Astrocyte (in vitro differentiated cells and primary cell): ENCODE data around the gene NUTM2B.
"Not testable (repeated sequence)": the region's sequence is repeated elsewhere in the genome, so short reads cannot be mapped to it uniquely, and the experiment has no call there.

ENCODE experiments used
- EZH2 ChIP-seq: IDR thresholded peaks from 2 replicates; pipeline ENCODE4 v1.6.1; 2012; ENCODE audit warnings: mild to moderate bottlenecking, low read length, inconsistent platforms; ENCODE audit not compliant: insufficient read depth
- TF ChIP-seq, protein P1 (sequence below): IDR thresholded peaks from 2 replicates; pipeline ENCODE4 v1.5.1; 2011; ENCODE audit warnings: low read depth, mild to moderate bottlenecking, inconsistent platforms, low read length, moderate library complexity; ENCODE audit not compliant: insufficient read depth

DNA sequence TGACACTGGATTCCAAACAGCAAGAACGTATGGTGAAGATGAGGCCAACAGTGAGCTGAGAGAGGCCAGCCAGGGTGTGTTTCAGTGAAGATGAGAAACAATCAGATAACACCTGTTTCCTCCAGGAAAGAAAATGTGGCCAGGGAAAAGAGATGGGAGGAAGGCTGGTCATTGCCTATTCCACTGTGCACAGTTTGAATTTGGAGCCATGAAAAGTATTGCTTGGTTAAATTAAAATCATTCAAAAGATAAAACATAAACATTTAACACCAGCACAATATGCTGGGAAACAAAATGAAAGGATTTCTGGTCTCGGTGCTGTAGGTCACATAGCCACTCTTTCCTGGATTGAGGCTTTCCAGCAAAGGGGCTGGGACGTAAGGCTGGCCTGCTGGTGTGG lies at the start of gene NUTM2B:
- TF ChIP-seq, protein P1, sequence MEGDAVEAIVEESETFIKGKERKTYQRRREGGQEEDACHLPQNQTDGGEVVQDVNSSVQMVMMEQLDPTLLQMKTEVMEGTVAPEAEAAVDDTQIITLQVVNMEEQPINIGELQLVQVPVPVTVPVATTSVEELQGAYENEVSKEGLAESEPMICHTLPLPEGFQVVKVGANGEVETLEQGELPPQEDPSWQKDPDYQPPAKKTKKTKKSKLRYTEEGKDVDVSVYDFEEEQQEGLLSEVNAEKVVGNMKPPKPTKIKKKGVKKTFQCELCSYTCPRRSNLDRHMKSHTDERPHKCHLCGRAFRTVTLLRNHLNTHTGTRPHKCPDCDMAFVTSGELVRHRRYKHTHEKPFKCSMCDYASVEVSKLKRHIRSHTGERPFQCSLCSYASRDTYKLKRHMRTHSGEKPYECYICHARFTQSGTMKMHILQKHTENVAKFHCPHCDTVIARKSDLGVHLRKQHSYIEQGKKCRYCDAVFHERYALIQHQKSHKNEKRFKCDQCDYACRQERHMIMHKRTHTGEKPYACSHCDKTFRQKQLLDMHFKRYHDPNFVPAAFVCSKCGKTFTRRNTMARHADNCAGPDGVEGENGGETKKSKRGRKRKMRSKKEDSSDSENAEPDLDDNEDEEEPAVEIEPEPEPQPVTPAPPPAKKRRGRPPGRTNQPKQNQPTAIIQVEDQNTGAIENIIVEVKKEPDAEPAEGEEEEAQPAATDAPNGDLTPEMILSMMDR: not testable (repeated sequence)
- TF ChIP-seq EZH2: not testable (repeated sequence)
